HepG2 (cell line): Measurements from ENCODE around the gene ACOT8. TPM values are rescaled to one million over a fixed set of nuclear protein-coding genes. Genes with fewer than 3 reads are reported as not detected.

Source experiments
- CREB1 ChIP-seq, 2 experiments: fragments of 450-650 bp in 1 of 2; IDR thresholded peaks; 2 replicates each; pipeline ENCODE4 v1.6.1; 2016 to 2017; ENCODE audit warnings: control low read depth in 1 of 2, mild to moderate bottlenecking in 1 of 2, missing compliant biosample characterization in 1 of 2, missing genetic modification characterization in 1 of 2
- EED ChIP-seq: sonication (generic); formaldehyde crosslinking; IDR thresholded peaks from 2 replicates; pipeline ENCODE4 v1.5.0; 2020; ENCODE audit warnings: mild to moderate bottlenecking, missing genetic modification reagents
- GTF3A ChIP-seq: sonication (generic); formaldehyde crosslinking; conservative IDR thresholded peaks from 2 replicates; pipeline ENCODE4 v1.4.0; 2020; ENCODE audit warnings: mild to moderate bottlenecking, missing genetic modification reagents
- MATR3 ChIP-seq: sonication (generic); formaldehyde crosslinking; IDR thresholded peaks from 2 replicates; pipeline ENCODE4 v1.4.0; 2020; ENCODE audit warnings: missing genetic modification reagents
- NR2F6 ChIP-seq, 2 experiments: IDR thresholded peaks; 2 replicates each; pipeline ENCODE4 v1.6.1; 2016; ENCODE audit warnings: antibody characterized with exemption in 1 of 2, mild to moderate bottlenecking in 1 of 2
- RFXAP ChIP-seq: sonication (generic); formaldehyde crosslinking; IDR thresholded peaks from 2 replicates; pipeline ENCODE4 v1.4.0; 2020; ENCODE audit warnings: missing genetic modification reagents, borderline replicate concordance
- SIX4 ChIP-seq: sonication (generic); formaldehyde crosslinking; IDR thresholded peaks from 2 replicates; pipeline ENCODE4 v1.4.0; 2020; ENCODE audit warnings: missing genetic modification reagents
- ZKSCAN1 ChIP-seq: fragments of 150-350 bp; IDR thresholded peaks from 2 replicates; pipeline ENCODE4 v1.6.1; 2014; ENCODE audit warnings: low read length
- ZNF317 ChIP-seq: sonication (generic); formaldehyde crosslinking; IDR thresholded peaks from 2 replicates; pipeline ENCODE4 v1.5.0; 2020; ENCODE audit warnings: mild to moderate bottlenecking, missing genetic modification reagents
- ZNF350 ChIP-seq: sonication (generic); formaldehyde crosslinking; IDR thresholded peaks from 2 replicates; pipeline ENCODE4 v1.4.0; 2020; ENCODE audit warnings: mild to moderate bottlenecking, low read depth, missing genetic modification reagents, borderline replicate concordance
- polyA plus RNA-seq, 8 experiments: library from polyadenylated mRNA; depleted of rRNA in 3 of 8; stranded (reverse) in 7 of 8; unstranded in 1 of 8; fragments of >200 nt; fragmentation: Illumina TruSeq in 4 of 8; extraction: Trizol in 4 of 8; gene quantifications; 2 replicates each; pipeline versions ENCODE4 v1.2.1 to v1.2.3, GENCODE V29; 2011 to 2016; ENCODE audit warnings: low read depth in 4 of 8, missing spikeins in 1 of 8, mixed read lengths in 1 of 8; ENCODE audit not compliant: insufficient read depth in 1 of 8
- total RNA-seq, 5 experiments: library from RNA; depleted of rRNA; stranded (reverse); fragments of >200 nt; fragmentation: Illumina TruSeq; extraction: Trizol; gene quantifications; 2 replicates each; pipeline ENCODE4 v1.2.3, GENCODE V29; 2016; ENCODE audit warnings: low read depth in 1 of 5
- TF ChIP-seq, protein P1 (sequence below): sonication (generic); formaldehyde crosslinking; IDR thresholded peaks from 2 replicates; pipeline ENCODE4 v1.4.0; 2020; ENCODE audit warnings: low read depth, mild to moderate bottlenecking, missing genetic modification reagents
- TF ChIP-seq, protein P2 (sequence below): sonication (generic); formaldehyde crosslinking; IDR thresholded peaks from 2 replicates; pipeline ENCODE4 v1.8.1; 2022; ENCODE audit warnings: mild to moderate bottlenecking, missing genetic modification reagents
- TF ChIP-seq, protein P3 (sequence below): sonication (generic); formaldehyde crosslinking; IDR thresholded peaks from 2 replicates; pipeline ENCODE4 v1.4.0; 2020; ENCODE audit warnings: missing genetic modification reagents, borderline replicate concordance

The ACOT8 gene
- total and polyA plus RNA-seq, 2 of the 13 experiments (the other 11 are each of a cell fraction or from before 2014, with no cell fraction given), result 31.4 to 45.5 TPM

DNA sequence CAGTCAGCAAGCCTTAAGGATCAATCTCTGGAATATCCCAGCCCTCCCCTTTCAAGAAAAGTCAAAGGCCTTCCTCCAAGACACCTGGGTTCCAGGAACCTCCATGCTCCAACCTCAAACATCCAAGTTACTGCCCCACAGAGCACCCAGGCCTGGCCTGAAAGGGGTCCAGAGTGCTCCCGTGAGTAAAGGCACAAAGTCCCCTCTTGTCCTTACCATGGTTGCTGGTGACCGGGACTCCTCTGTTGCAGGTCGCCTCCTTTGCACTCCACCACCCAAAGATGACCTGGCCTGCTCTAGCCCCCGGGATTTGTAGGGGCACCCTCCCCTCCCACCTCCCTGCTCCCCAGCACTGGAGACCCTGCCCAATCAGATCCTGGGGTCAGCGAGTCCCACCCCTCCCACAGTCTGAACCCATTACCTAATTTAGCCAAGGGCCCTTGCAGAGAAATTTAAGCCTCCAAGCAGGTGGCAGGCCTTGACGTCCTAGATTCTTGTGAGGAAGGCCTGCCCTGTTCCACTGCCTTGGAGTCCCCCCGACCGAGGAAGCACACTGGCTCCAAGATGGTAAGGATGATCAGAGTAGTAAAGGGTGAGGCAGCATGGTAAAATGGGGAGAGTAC lies 30.1 kb downstream of the ACOT8 start, which contains the start of gene TNNC2 (continued):
- TF ChIP-seq, protein P1, sequence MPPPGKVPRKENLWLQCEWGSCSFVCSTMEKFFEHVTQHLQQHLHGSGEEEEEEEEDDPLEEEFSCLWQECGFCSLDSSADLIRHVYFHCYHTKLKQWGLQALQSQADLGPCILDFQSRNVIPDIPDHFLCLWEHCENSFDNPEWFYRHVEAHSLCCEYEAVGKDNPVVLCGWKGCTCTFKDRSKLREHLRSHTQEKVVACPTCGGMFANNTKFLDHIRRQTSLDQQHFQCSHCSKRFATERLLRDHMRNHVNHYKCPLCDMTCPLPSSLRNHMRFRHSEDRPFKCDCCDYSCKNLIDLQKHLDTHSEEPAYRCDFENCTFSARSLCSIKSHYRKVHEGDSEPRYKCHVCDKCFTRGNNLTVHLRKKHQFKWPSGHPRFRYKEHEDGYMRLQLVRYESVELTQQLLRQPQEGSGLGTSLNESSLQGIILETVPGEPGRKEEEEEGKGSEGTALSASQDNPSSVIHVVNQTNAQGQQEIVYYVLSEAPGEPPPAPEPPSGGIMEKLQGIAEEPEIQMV (CRISPR knock-in tag), result no peak
- TF ChIP-seq ZNF350 (CRISPR knock-in tag) (no peak), ZKSCAN1 (no peak), RFXAP (CRISPR knock-in tag) (no peak), ZNF317 (CRISPR knock-in tag) (peak; percentile 46; the same call in 1 of the 2 replicates), SIX4 (CRISPR knock-in tag) (no peak), NR2F6 (IDR thresholded peaks at IDR 0.05) (no peak), NR2F6 (CRISPR knock-in tag; IDR thresholded peaks at IDR 0.05) (no peak), MATR3 (CRISPR knock-in tag) (no peak), GTF3A (CRISPR knock-in tag) (no peak), CREB1 (IDR thresholded peaks at IDR 0.05) (no peak), CREB1 (CRISPR knock-in tag; IDR thresholded peaks at IDR 0.05) (no peak), EED (CRISPR knock-in tag) (no peak; the same call in 1 of the 2 replicates)
- TF ChIP-seq, protein P2, sequence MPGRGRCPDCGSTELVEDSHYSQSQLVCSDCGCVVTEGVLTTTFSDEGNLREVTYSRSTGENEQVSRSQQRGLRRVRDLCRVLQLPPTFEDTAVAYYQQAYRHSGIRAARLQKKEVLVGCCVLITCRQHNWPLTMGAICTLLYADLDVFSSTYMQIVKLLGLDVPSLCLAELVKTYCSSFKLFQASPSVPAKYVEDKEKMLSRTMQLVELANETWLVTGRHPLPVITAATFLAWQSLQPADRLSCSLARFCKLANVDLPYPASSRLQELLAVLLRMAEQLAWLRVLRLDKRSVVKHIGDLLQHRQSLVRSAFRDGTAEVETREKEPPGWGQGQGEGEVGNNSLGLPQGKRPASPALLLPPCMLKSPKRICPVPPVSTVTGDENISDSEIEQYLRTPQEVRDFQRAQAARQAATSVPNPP (CRISPR knock-in tag), result no peak
- TF ChIP-seq, protein P3, sequence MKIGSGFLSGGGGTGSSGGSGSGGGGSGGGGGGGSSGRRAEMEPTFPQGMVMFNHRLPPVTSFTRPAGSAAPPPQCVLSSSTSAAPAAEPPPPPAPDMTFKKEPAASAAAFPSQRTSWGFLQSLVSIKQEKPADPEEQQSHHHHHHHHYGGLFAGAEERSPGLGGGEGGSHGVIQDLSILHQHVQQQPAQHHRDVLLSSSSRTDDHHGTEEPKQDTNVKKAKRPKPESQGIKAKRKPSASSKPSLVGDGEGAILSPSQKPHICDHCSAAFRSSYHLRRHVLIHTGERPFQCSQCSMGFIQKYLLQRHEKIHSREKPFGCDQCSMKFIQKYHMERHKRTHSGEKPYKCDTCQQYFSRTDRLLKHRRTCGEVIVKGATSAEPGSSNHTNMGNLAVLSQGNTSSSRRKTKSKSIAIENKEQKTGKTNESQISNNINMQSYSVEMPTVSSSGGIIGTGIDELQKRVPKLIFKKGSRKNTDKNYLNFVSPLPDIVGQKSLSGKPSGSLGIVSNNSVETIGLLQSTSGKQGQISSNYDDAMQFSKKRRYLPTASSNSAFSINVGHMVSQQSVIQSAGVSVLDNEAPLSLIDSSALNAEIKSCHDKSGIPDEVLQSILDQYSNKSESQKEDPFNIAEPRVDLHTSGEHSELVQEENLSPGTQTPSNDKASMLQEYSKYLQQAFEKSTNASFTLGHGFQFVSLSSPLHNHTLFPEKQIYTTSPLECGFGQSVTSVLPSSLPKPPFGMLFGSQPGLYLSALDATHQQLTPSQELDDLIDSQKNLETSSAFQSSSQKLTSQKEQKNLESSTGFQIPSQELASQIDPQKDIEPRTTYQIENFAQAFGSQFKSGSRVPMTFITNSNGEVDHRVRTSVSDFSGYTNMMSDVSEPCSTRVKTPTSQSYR (CRISPR knock-in tag), result no peak
